Upper lobe of right lung (tissue), 1 donor: ENCODE data around the gene TCF7L2. TPM values are rescaled to one million over a fixed set of nuclear protein-coding genes. Genes with fewer than 3 reads are reported as not detected.
A peak's percentile ranks its signal among the peaks of the same experiment; 100 is the strongest.

Source experiments
- ATAC-seq: fragments of 200-7000 bp; cut with Tn5 transposase; one replicate; pipeline ENCODE4 v1.9.1; 2020; ENCODE audit warnings: mild to moderate bottlenecking, moderate library complexity
- DNase-seq: peaks from one replicate; pipeline ENCODE4 v3.0.0-alpha.2; 2020
- H3K27ac ChIP-seq: fragments of 200-600 bp; one replicate; pipeline ENCODE4 v1.8.0; 2022
- H3K27me3 ChIP-seq: fragments of 200-600 bp; one replicate; pipeline ENCODE4 v1.8.0; 2022; ENCODE audit warnings: mild to moderate bottlenecking
- H3K36me3 ChIP-seq: fragments of 200-600 bp; one replicate; pipeline ENCODE4 v1.8.0; 2022
- H3K4me1 ChIP-seq: fragments of 200-600 bp; one replicate; pipeline ENCODE4 v1.8.0; 2022
- H3K4me3 ChIP-seq: fragments of 200-600 bp; one replicate; pipeline ENCODE4 v1.8.0; 2022; ENCODE audit warnings: mild to moderate bottlenecking
- H3K9me3 ChIP-seq: fragments of 200-600 bp; one replicate; pipeline ENCODE4 v1.8.0; 2022
- CTCF ChIP-seq: fragments of 200-600 bp; IDR thresholded peaks from one replicate; pipeline ENCODE4 v1.8.0; 2022; ENCODE audit warnings: antibody characterized with exemption
- intact Hi-C: fragments of 100-400 bp; cut with DNase I; formaldehyde crosslinking; loops from one replicate; pipeline ENCODE4 v1.11.0; 2022
- total RNA-seq: library from RNA; stranded (reverse); fragmentation: NEBNext Ultra II Directional; extraction: Animal tissue kit (Norgen Biotek cat#: 25700); gene quantifications from one replicate; pipeline ENCODE4 v1.2.1, GENCODE V29; 2021
- donor health status: DM: no; HTN: yes; CAD: no; lungs with severe emphysema.

The TCF7L2 gene
- total RNA-seq, 1 donor from 2014 or later: 47.4 TPM

- no peak overlapping the region for H3K27ac ChIP-seq
- no peak for TF ChIP-seq CTCF
- H3K27me3 ChIP-seq: no peaks in the 10 kb centered on the region
- H3K9me3 ChIP-seq: no peaks in the 10 kb centered on the region
- no peak for ATAC-seq
- H3K4me3 ChIP-seq: no peak overlapping the region
- H3K4me1 ChIP-seq: peaks cover 26% of the 10 kb centered on the region
- intact Hi-C loops: loop anchor here (10.0 kb wide), 1 partner anchor 419 kb away; no protein-coding TSS in a partner anchor
- H3K36me3 ChIP-seq: no peaks in the 10 kb centered on the region
- no peak for DNase-seq
Observed at GRCh38 chr10:113133497-113134115, 183.6 kb downstream of the TCF7L2 start.

GRCh38 chr10:113135025-113135424, 185.0 kb downstream of the TCF7L2 start:
- H3K9me3 ChIP-seq: no peaks in the 10 kb centered on the region
- H3K36me3 ChIP-seq: no peaks in the 10 kb centered on the region
- H3K27me3 ChIP-seq: no peaks in the 10 kb centered on the region
- peaks cover 26% of the 10 kb centered on the region for H3K4me1 ChIP-seq
- no peak for TF ChIP-seq CTCF
- intact Hi-C loops: loop anchor here (10.0 kb wide), 1 partner anchor 420 kb away; no protein-coding TSS in a partner anchor
- no peak overlapping the region for H3K4me3 ChIP-seq
- ATAC-seq: peak; percentile 65
- H3K27ac ChIP-seq: no peak overlapping the region
- DNase-seq: no peak

- peaks cover 7% of the 10 kb centered on the region for H3K4me1 ChIP-seq
- no peak for TF ChIP-seq CTCF
- H3K4me3 ChIP-seq: no peak overlapping the region
- intact Hi-C loops: loop anchor here (10.0 kb wide), 1 partner anchor 423 kb away; no protein-coding TSS in a partner anchor
- H3K36me3 ChIP-seq: peaks cover 14% of the 10 kb centered on the region
- no peaks in the 10 kb centered on the region for H3K27me3 ChIP-seq
- H3K27ac ChIP-seq: no peak overlapping the region
- H3K9me3 ChIP-seq: no peaks in the 10 kb centered on the region
- DNase-seq (no peak), ATAC-seq (no peak)
Observed at GRCh38 chr10:113137941-113138685, 188.1 kb downstream of the TCF7L2 start.

GRCh38 chr10:113138937-113139585, 189.0 kb downstream of the TCF7L2 start:
- no peak for TF ChIP-seq CTCF
- ATAC-seq: peak; percentile 29
- Histone ChIP-seq H3K4me1 (no peaks in the 10 kb centered on the region), H3K4me3 (no peak overlapping the region), H3K27ac (no peak overlapping the region), H3K27me3 (no peaks in the 10 kb centered on the region), H3K9me3 (no peaks in the 10 kb centered on the region), H3K36me3 (peaks cover 21% of the 10 kb centered on the region)
- no peak for DNase-seq
- intact Hi-C loops: loop anchor here (10.0 kb wide), 1 partner anchor 424 kb away; no protein-coding TSS in a partner anchor

GRCh38 chr10:113139699-113140098, 189.7 kb downstream of the TCF7L2 start:
- Histone ChIP-seq H3K36me3 (peaks cover 27% of the 10 kb centered on the region), H3K27ac (no peak overlapping the region), H3K9me3 (no peaks in the 10 kb centered on the region), H3K4me3 (no peak overlapping the region), H3K27me3 (no peaks in the 10 kb centered on the region), H3K4me1 (no peaks in the 10 kb centered on the region)
- TF ChIP-seq CTCF: peak; percentile 20
- no peak for DNase-seq
- no peak for ATAC-seq
- intact Hi-C loops: loop anchor here (10.0 kb wide), 1 partner anchor 425 kb away; no protein-coding TSS in a partner anchor
